NCI-H1694 (cell line): ENCODE measurements around the gene MYO9B.

Experiments used
- DNase-seq: peaks from one replicate; lab custom pipeline; 2025; lab: John Stamatoyannopoulos, UW

Gene MYO9B

GRCh38 chr19:17214508-17215126, 139.0 kb downstream of the MYO9B start:
- no peak for DNase-seq

- DNase-seq: peak; percentile 83
These were observed 139.8 kb downstream of the MYO9B start, which contains the start of gene USE1 for GRCh38 chr19:17215127-17215971. USE1 (plus strand) TSS chr19:17215357; CDS start chr19:17215406, 49 bp downstream.

- DNase-seq: no peak
These were observed 140.6 kb downstream of the MYO9B start for GRCh38 chr19:17216058-17216670.

DNA sequence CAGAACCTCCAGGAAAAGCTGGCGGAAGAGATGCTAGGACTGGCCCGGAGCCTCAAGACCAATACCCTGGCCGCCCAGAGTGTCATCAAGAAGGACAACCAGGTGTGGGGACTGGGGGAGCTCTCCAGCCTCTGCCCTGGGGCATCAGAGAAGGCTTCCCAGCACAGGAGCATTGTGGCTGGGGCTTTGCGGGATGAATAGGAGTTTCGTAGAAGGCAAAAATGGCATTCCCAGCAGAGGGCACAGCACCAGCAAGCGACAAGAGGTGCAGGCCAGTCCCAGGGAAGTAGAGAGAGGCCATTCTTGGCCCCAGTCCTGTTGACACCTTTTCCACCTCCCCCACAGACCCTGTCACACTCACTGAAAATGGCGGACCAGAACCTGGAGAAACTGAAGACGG, 143.7 kb downstream of the MYO9B start:
- no peak for DNase-seq

DNA sequence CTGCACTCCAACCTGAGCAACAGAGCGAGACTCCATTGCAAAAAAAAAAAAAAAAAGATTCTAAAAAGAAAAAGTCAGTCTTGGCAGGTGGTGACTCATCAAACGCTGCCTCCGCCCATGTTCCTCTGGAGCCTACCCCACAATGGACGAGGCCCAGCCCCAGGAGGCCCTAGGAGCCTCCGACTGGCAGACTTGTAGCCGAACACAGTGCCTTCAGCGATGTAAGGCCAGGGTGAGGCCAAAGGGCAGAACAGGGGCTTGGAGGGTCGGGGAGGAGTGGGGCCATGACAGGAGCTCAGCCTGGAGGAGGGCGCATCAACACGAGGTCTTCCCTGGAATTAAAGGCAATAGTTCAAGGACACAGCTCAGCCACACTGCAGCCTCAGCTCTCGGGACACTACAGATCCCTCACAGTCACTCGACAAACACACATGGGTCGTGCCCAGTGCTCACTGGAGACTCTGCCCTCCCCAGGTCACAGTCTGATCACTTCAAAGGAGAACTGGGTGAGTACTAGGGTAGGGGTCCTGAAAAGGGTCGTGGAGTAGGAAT, 144.7 kb downstream of the MYO9B start:
- no peak for DNase-seq

- no peak for DNase-seq
These were observed 149.5 kb downstream of the MYO9B start for GRCh38 chr19:17225053-17225452.

DNA sequence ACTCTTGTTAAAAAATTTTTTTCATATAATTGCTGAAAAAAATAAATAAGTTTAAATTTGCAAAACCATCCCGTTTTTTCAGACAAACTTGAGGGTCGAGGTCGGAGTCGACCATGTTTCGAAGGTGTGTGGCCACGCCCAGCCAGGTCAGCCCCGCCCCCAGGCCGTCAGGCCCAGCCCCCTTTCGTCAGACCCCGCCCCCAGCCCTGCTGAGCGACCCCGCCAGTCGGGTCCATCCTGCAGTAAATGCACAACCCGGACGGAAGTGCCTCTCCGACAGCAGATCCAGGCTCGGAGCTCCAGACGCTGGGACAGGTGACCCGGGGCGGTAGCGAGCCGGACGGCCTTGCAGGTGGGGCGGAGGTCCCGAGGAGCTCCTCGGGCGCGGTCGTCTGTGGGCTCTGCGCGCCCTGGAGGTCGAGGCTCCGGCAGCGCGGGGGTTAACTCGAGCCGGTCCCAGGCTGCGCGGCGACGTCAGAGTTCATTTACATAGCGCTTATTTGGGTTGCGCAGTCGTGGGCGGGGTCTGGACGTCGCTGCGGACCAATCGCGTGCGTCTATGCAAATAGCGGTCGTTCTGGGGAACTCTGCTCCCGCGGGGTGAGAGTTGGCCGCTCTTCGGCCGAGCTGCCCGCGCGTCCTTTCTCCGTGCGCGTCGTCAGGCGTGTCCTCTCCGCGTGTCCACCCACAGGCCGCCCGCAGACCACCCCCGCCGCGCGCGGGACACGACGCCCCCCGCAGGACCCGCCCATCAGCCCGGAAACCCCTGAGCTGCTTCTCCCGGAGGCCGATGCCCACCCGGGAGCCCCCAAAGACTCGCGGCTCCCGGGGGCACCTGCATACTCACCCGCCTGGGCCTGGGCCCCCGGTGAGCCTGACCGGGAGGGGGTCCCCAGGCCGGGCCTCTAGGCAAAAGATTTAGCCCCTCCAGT, 150.7 kb downstream of the MYO9B start, which contains the start of gene OCEL1:
OCEL1 (plus strand) TSS at position 225 of the 932 bp plus-strand sequence; CDS start at position 247, 22 bp downstream.
- DNase-seq: peak; percentile 82

DNA sequence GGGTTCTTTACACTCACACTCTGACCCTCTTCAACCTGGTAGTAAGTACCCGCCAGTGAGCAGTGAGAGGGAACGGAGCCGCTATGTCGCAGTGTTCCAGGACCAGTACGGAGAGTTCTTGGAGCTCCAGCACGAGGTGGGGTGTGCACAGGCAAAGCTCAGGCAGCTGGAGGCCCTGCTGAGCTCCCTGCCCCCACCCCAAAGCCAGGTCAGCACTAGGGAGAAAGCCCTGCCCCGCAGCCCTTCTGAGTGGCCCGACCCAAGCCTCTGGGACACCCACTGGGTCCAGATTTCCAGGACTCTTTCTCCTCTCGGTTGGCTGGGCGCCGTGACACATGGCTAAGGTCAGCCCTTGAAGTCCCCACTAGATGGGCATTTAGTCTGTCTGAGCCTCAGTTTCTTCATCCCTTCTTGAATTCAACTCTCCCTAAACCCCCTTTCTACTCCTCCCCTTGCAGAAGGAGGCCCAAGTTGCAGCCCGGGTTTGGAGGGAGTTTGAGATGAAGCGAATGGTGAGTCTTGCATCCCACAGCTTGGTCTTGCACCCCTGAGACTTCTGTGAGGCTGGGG, 152.3 kb downstream of the MYO9B start:
- DNase-seq: no peak

DNA sequence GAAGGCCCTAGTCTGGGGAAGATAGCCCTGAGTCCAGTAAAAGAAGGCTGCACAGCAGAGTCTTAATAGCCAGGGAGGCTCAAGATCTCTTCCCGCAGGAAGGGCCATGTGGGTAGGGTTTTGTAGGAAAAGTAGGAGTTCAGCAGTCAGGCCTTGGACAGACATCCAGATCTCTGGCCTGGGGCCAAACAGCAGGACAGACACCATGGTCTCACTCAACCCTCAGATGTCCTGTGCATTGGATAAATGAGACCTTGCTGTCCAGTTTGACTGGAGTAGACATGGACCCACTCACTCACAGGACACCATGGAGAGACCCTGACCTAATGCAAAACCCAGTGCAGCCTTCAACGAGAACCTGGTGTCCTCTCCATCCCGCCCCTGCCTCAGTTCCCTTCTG, 154.3 kb downstream of the MYO9B start:
- no peak for DNase-seq

DNA sequence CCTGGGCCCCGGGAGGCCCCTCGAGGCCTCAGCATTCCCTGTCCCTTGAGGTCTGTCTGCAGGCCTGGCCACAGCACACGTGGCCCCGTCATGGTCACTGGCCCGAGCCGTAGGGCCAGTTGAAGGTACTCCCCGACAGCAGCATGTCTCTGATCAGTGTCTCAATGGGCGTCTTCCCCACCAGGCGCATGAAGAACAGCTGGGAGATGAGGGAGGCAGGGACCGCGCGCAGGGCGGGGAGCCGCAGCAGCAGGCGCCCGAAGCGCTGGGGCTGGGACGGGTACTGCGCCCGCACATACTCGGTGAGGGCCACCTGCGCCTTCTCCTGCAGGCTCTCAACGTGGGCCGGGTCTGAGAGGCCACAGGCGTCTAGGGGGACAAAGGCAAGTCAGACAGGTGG, 156.7 kb downstream of the MYO9B start:
- DNase-seq: no peak

DNA sequence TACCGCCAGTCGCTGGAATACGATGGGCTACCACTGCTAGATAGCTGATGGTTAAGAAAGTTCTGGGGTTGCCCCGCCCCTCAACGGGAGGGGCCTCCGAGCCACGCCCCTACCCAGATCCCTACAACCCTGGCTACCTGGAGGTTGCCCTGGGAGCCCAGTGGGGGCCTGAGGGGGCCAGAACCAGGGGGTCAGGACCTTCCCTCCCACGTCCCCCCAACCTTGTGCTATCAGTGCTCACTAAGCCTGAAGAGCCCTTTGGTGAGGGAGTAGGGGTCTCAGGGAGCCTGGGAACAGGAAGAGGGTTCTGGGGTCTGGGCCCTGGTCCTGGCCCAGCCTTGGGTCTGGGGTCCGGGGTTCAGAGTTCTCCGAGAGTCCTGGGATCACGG, 159.3 kb downstream of the MYO9B start:
- DNase-seq: peak; percentile 30

DNA sequence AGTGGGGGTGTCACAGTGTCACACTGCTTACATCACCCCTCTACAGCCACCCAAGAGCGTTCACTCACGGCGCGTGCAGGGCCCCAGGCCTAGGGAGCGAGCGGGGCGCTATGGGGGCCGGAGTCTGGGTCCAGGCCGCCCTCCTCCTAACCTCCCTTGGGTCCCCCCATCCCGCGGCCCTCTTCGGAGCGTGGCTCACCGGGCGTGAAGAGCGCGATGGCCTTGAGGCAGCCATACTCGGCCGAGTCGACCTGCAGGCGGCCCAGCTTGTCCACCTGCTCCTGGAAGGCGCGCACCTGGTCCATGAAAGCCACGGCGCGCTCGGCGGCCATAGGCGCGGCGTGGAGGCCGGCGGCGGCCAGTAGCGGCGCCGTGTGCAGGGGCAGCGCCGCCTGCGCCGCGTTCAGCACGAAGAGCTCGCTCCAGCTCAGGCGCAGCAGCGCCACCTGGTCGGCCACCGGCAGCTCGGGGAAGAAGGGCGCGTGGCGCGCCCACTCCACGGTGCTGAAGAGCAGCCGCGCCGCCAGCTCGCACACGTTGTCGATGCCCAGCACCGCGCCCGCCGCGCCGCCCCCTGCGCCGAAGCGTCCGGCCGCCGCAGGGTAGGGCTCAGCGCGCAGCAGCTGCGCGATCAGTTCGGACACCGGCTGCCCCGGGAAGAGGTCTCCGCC, 159.9 kb downstream of the MYO9B start:
- no peak for DNase-seq

- no peak for DNase-seq
These were observed 160.6 kb downstream of the MYO9B start for GRCh38 chr19:17235971-17236777.

DNA sequence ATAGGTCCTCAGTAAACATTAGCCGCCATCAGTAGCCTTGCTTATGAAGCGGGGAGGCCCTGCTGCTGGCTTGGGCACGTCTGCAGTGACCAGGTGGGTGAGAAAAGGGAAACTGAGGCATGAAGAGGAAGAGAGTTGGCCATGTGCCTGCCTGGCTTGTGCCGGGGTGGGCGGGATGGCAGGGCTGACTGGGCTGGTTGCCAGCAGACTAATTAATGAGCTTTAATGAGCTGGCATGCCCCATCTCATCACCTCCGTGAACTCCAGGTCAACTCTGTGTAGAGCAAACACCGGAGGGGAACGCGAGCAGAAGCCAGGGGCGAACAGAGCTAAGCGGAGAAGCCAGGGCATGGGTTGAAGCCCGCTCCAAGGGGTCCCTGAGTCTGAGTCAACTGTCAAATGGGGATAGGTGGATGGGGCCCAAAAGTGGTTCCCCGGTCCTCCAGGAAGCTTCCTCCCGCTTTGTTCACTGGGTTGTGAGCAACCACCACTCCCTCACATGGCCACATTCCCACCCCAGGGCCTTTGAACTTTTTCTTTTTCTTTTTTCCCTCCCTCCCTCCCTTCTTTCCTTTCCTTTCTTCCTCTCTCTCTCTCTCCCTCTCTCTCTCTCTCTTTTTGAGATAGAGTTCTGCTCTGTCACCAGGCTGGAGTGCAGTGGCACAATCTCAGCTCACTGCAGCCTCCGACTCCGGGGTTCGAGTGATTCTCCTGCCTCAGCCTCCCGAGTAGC, 161.4 kb downstream of the MYO9B start:
- no peak for DNase-seq

GRCh38 chr19:17237747-17238706, 162.4 kb downstream of the MYO9B start:
- DNase-seq: no peak

- no peak for DNase-seq
These were observed 164.6 kb downstream of the MYO9B start for GRCh38 chr19:17240062-17240752.

DNA sequence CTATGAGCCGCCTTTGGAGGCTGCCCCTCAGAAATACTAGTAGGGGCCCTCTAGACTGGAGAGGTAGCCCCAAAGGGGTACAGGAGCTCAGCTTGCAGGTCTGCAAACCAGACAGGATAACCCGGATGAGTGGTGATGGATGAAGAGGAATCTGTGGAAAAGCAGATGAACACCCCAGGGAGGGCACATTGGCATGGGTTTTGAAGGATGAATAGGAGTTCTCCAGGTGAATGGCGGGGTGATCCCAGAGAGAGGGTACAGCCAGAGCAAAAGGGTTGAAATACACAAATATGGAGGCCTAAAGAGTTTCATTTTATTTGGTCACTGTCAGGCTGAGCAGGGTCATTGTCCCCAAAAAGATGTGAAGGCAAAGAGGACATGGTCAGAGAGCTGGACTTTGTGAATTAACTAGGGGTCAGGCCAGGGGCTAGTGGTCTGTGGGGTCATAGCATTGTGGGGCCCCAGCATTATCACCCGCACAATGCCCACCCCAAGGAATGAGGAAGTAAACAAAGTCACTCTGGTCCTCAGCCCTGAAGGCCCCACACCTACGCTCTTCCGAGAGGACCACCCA, 165.3 kb downstream of the MYO9B start:
- DNase-seq: no peak
